GM18519 (cell line): ENCODE results near the gene SLC5A8.

ENCODE experiments used
- ATAC-seq: cut with Tn5 transposase; IDR thresholded peaks from one replicate; pipeline ENCODE4 v1.9.1; 2021; ENCODE audit warnings: mild to moderate bottlenecking, moderate library complexity; ENCODE audit not compliant: unreplicated experiment, low FRiP score

Gene SLC5A8

DNA sequence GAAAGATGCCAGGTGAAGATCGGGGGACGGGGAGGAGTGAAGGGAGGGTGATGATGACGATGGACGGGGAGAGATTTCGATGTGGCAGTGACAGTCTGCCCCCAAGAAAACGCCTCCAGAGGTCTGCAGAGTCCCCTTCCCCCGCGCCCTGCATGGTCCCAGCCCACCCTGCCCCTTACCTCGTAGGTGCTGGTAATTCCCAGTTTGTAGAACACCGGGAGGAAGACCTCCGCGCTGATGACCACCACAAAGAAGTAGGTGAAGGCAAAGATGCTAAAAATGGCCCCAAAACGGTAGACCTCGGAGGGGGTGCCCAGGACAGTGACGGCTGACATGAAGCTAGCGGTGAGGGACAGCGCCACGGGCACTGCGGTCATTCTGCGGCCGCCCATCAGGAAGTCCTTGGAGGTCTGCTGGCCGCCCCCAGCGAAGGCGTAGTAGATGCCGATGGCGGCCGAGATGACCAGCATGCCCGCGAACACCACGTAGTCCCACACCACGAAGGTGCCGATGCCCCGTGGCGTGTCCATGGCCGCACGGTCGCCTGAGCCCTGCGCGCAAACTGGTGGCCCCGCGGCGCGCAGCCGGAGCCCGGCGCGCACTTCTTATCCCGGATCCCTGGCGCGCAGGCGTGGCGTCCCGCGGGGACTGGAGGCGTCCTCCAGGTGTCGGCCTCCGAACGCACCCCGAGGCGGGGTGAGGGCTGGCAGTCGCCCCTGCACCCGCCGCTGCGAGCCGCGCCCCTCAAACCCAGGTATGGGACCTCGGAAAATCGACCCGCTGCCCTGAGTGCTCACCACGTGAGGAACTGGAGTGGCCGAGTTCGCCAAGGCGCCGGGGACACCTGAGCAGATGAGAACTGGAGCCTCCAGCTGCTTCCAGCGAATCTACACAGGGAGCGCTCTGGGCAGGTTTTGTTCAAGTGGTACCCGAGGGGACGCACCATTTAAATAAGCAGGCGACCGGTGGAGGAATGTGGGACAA, at the start of gene SLC5A8:
SLC5A8 (minus strand) TSS at position 920 of the 984 bp plus-strand sequence; CDS start at position 530, 390 bp downstream.
- ATAC-seq: no peak

GRCh38 chr12:101257357-101257756, 47.3 kb upstream of the SLC5A8 start:
- ATAC-seq: no peak

- ATAC-seq: no peak
Observed at GRCh38 chr12:101256266-101256665, 46.2 kb upstream of the SLC5A8 start.

DNA sequence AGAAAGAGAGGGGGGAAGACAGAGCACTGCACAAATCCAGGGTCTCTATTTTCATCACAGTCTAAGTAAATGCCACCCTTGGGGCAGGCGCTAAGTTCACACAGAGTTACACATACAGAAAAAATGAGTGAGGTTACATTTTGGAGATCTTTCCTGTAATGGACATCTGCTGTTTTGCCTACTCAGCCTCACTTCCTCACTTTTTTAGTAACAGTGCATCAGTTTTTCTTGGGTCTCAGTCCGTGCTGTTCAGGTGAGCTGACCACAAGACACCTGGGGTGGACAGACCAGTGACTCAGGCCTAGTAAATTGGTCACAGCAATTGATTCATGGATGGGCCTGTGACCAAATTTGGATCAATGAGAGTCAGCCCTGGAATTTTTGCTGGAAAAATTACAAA, 33.6 kb upstream of the SLC5A8 start:
- no peak for ATAC-seq

GRCh38 chr12:101243074-101243473, 33.0 kb upstream of the SLC5A8 start:
- no peak for ATAC-seq

GRCh38 chr12:101238800-101239329, 28.8 kb upstream of the SLC5A8 start:
- ATAC-seq: no peak

DNA sequence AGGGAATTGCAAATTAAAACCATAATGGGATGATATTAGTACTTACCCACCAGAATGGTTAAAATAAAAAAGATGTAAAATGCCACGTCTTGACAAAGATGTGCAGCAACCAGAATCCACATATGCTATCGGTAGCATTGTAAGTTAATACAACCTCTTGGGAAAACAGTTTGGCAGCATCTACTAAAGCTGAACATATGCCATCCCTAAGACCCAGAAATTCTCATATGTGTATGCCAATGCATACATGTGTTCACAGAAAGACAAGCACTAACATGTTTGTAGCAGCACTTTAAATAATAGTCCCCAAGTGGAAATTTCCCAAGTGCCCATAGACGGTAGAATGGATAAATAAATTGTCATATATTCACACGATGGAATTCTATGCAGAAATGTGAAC, 28.3 kb upstream of the SLC5A8 start:
- ATAC-seq: no peak

GRCh38 chr12:101235686-101236085, 25.6 kb upstream of the SLC5A8 start:
- no peak for ATAC-seq

DNA sequence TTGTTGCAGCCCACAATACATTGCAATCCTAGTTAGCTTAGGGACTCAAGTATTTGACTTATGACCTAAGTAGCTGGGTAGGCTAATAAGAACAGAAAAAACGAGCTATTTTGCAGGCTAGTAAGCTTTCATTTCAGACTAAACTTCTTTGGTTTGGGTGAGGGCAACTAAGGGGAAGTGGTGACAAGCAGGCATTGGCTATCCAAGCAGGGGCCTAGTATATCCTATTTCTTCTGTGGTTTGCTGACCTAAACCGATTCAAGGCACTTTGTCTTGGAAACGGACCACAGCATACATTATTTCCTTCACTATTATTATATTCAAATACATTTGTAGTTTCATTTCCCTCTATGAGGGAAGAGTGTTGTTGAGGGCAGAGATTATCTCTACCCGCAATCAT, 21.6 kb upstream of the SLC5A8 start:
- ATAC-seq: no peak

- ATAC-seq: no peak
Observed at GRCh38 chr12:101230547-101230946, 20.5 kb upstream of the SLC5A8 start.

DNA sequence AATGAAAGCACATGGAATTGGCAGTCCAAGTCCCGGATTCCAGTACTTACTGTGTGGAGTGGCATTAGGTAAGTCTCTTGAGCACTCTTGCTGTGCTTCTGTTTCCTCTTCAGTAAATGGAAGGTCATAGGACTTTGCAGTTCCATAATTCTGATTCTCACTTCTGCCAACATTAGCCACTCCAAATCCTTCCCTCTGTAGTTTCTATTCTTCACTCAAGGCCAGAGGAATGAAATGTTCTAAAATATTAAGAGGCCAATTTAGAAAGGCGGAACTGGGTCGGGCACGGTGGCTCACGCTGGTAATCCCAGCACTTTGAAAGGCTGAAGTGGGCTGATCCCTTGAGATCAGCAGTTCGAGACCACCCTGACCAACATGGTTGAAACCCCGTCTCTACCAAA, 19.8 kb upstream of the SLC5A8 start:
- ATAC-seq: no peak

DNA sequence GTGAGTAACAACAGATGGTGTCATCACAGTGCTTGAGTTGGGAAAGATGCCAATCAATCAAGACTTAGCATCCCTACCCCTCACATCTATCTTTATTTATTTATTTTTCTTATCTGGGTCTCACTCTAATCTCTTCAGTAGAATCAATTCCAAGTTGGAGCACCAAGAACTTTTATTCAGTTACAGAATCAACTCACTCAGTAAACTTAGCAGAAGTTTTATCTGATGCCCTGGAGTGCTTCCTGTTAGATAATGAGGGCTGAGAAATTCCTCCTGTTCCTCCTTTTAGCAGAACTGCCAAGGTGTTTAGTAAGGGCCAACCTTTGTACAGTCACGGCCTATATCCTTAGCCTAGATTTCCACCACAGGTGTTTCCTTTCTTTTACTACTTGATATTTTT, 11.3 kb upstream of the SLC5A8 start:
- no peak for ATAC-seq

DNA sequence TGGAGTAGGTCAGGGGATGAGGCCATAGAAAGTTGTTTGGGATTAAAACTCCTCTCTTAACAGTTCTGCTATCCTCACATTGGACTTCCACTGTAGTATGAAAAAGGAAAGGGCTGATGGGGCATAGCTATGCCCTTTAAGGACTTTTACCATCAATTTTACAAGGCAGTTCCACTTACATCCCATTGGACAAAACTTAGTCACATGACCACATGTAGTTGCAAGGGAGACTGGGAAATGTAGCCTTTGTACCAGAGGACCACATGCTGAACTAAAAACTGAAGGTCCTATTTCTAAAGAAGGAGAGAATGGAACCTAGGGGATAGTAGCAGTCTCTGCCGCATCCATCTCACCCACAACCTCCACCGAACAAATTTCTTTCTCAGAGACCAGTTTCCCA, 6.8 kb upstream of the SLC5A8 start:
- ATAC-seq: no peak

- ATAC-seq: no peak
Observed at GRCh38 chr12:101207086-101207780, 2.8 kb downstream of the SLC5A8 start.

DNA sequence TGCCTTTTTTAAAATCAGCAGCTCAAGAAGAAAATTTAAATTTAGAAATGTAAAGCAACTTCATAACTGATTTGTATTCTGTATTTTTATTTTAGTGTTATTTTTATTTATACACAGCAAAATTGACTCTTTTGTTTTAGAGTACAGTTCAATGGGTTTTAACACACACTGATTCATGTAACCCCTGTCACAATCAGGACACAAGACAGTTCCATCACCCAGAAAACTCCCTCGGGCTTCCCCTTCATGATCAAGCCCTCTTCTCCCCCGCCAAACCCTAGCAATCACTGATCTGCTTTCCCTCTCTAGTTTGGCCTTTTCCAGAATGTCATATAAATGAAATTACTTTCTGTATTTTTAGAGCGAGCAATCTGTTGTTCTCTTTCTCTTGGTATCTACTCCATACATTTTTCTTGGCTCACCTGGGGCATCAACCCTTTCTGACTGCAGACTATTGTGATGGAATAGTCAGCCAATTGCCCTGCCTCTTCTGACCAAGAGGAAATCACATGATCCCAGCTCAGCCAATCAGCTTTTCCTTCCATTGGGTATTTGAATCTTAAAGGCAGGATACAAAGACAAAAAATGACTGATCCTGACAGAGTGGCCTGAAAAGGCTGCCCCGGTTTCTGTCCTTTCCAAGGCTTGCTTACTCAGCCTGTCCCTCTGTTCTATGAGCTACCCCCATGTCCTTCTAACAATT, 5.3 kb downstream of the SLC5A8 start:
- ATAC-seq: no peak

GRCh38 chr12:101200824-101201223, 9.2 kb downstream of the SLC5A8 start:
- no peak for ATAC-seq

DNA sequence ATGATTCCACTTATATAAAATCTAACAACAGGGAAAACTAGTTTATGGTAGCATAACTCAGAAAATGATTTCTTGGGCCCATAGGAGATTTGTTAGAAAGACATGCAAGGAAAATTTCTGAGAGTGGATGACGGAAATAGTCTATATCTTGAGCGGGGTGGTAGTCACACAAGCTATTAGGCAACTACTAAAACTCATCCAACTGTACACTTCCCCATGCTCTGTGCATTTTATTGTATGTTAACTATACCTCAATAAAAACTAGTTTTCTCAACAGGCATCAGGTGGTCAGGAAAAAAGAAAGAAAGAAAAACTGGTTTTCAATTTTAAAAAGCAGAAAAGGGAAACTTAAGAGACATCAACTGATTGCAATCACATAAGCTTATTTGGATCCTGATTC, 9.9 kb downstream of the SLC5A8 start:
- ATAC-seq: no peak

DNA sequence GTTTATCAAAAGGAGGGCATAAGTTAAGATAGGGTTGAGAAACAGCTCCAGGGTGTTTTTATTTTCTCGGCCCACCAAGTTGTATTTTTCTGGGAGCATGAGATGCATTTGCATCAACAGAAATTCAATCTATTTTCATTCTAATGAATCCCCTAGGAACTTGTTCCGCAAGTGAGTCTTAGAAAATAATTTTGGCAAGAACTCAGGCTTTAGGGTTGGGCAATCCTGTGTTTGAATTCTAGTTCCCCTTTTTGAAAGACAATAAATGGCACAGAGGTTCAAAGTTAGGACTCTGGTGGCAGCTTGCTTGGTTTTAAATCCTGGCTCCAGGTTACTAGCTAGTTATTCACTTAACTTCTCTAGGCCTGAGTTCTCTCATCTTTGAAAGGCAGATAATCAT, 23.7 kb downstream of the SLC5A8 start:
- ATAC-seq: no peak

GRCh38 chr12:101181776-101182175, 28.3 kb downstream of the SLC5A8 start:
- ATAC-seq: no peak

DNA sequence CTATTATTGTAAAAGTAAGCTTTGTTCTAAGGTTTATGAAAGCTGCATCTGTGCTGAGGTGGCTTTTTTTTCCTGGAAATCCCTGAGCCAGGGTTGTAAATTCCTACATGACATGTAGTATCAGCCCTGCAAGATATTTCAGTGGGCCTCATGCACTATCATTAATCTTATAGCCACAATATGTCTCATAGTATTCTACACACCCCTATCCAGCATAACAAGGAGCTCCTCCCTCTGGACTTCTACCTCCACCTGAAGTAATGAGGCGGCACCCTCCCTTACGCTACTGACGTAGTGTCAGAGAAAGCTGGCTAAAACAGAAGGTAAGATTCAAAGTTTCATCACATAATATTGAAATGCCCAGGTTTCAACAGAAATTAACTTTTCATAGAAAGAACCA, 35.5 kb downstream of the SLC5A8 start:
- ATAC-seq: no peak
